B cell (primary cell): Measurements from ENCODE around the gene FAM174C. TPM values are rescaled to one million over a fixed set of nuclear protein-coding genes. Genes with fewer than 3 reads are reported as not detected.

Experiments
- ATAC-seq: fragments of 200-7000 bp; cut with Tn5 transposase; one replicate; pipeline ENCODE4 v1.10.0; 2021; ENCODE audit warnings: low read depth, mild to moderate bottlenecking, moderate number of reproducible peaks, moderate library complexity
- CTCF ChIA-PET: fragments of 350-600 bp; sonication (Branson Sonifier 250); formaldehyde crosslinking; loops from one replicate; lab custom pipeline; 2021; ENCODE audit warnings: antibody characterized with exemption, inconsistent platforms; lab: Charles Lee
- POLR2A ChIA-PET: fragments of 350-600 bp; sonication (Branson Sonifier 250); formaldehyde crosslinking; loops from one replicate; lab custom pipeline; 2021; ENCODE audit warnings: antibody characterized with exemption; lab: Charles Lee
- DNase-seq: peaks from one replicate; pipeline ENCODE4 v3.0.0; 2013
- H2AFZ ChIP-seq: 2 replicates; pipeline ENCODE4 v1.6.1; 2012; ENCODE audit warnings: mild to moderate bottlenecking, low read depth, low read length; ENCODE audit not compliant: insufficient read depth, poor library complexity, severe bottlenecking
- H3K27ac ChIP-seq, 2 donors: 1 replicate in 1 of 2; 2 replicates in 1 of 2; pipeline ENCODE4 v1.5.1; 2012 to 2013; ENCODE audit warnings: low read length in 2 of 2, mild to moderate bottlenecking in 2 of 2, moderate library complexity in 1 of 2
- H3K27me3 ChIP-seq, 4 experiments: fragments of 200-600 bp in 1 of 4; sonication (generic) in 1 of 4; replicated peaks in 1 of 4; 1 replicate in 2 of 4; 2 replicates in 2 of 4; pipeline versions ENCODE4 v1.6.1 to v1.7.0; 2013 to 2016; ENCODE audit warnings: low read length in 3 of 4, mild to moderate bottlenecking in 2 of 4, mixed read lengths in 1 of 4, moderate library complexity in 1 of 4; ENCODE audit not compliant: insufficient read depth in 4 of 4, control insufficient read depth in 3 of 4; ENCODE audit errors: control extremely low read depth in 1 of 4
- H3K36me3 ChIP-seq, 2 experiments: replicated peaks in 1 of 2; 1 replicate in 1 of 2; 2 replicates in 1 of 2; pipeline versions ENCODE4 v1.6.1 to v1.7.1; 2013; ENCODE audit warnings: low read length in 1 of 2; ENCODE audit not compliant: insufficient read depth in 2 of 2, control insufficient read depth in 1 of 2; ENCODE audit errors: control extremely low read depth in 1 of 2, extremely low read depth in 1 of 2
- H3K4me1 ChIP-seq, 2 donors: fragments of 200-600 bp in 1 of 2; sonication (generic) in 1 of 2; 1 replicate in 1 of 2; 2 replicates in 1 of 2; pipeline versions ENCODE4 v1.5.1 to v1.6.1; 2013 to 2017; ENCODE audit warnings: low read length in 2 of 2; ENCODE audit not compliant: control insufficient read depth in 2 of 2, insufficient read depth in 2 of 2
- H3K4me2 ChIP-seq: replicated peaks from 2 replicates; pipeline ENCODE3; 2012; ENCODE audit warnings: mild to moderate bottlenecking, low read depth, low read length; ENCODE audit not compliant: poor library complexity, severe bottlenecking
- H3K4me3 ChIP-seq, 5 experiments: fragments of 200-600 bp in 1 of 5; sonication (generic) in 1 of 5; 1 replicate in 3 of 5; 2 replicates in 2 of 5; pipeline versions ENCODE4 v1.5.1 to v1.7.0; 2011 to 2016; ENCODE audit warnings: low read length in 4 of 5, mild to moderate bottlenecking in 4 of 5, low read depth in 2 of 5, control low read depth in 1 of 5, moderate library complexity in 1 of 5; ENCODE audit not compliant: insufficient read depth in 1 of 5; ENCODE audit errors: control extremely low read depth in 1 of 5, extremely low read depth in 1 of 5
- H3K79me2 ChIP-seq: fragments of 200-600 bp; sonication (generic); one replicate; pipeline ENCODE4 v1.6.0; 2016; ENCODE audit warnings: low read length; ENCODE audit not compliant: control insufficient read depth, insufficient read depth
- H3K9ac ChIP-seq: fragments of 200-600 bp; sonication (generic); 2 replicates; pipeline ENCODE4 v1.6.1; 2017; ENCODE audit warnings: mild to moderate bottlenecking, low read length, moderate library complexity
- H3K9me3 ChIP-seq, 3 donors: one replicate each; pipeline versions ENCODE4 v1.6.1 to v1.7.1; 2013; ENCODE audit warnings: low read length in 2 of 3; ENCODE audit not compliant: control insufficient read depth in 2 of 3, insufficient read depth in 1 of 3; ENCODE audit errors: control extremely low read depth in 1 of 3
- H4K20me1 ChIP-seq: 2 replicates; pipeline ENCODE4 v1.6.0; 2012; ENCODE audit warnings: mild to moderate bottlenecking, low read length; ENCODE audit not compliant: insufficient read depth, control insufficient read depth, poor library complexity, severe bottlenecking
- H3K27ac Mint-ChIP-seq: one replicate; pipeline ENCODE4 v1.8.0; 2021; ENCODE audit warnings: mixed read lengths
- H3K27me3 Mint-ChIP-seq: one replicate; pipeline ENCODE4 v1.8.0; 2021; ENCODE audit warnings: mixed read lengths
- H3K4me1 Mint-ChIP-seq: one replicate; pipeline ENCODE4 v1.8.0; 2021; ENCODE audit warnings: mixed read lengths
- H3K4me3 Mint-ChIP-seq: one replicate; pipeline ENCODE4 v1.8.0; 2021; ENCODE audit warnings: mixed read lengths
- H3K9me3 Mint-ChIP-seq: one replicate; pipeline ENCODE4 v1.8.0; 2022; ENCODE audit warnings: mixed read lengths; ENCODE audit not compliant: insufficient read depth
- CTCF ChIP-seq: fragments of 200-600 bp; IDR thresholded peaks from one replicate; pipeline ENCODE4 v1.8.0; 2022; ENCODE audit warnings: antibody characterized with exemption, mild to moderate bottlenecking
- EZH2 ChIP-seq: IDR thresholded peaks from 2 replicates; pipeline ENCODE4 v1.6.1; 2012; ENCODE audit warnings: borderline replicate concordance, low read depth, mild to moderate bottlenecking, moderate library complexity, low read length; ENCODE audit not compliant: insufficient read depth, poor library complexity, severe bottlenecking
- WGBS: methylation state at CpG from one replicate; pipeline ENCODE4 v1.1.5; 2013; ENCODE audit warnings: missing lambda C conversion rate; ENCODE audit not compliant: insufficient coverage; 5-methylcytosine and 5-hydroxymethylcytosine counted together
- intact Hi-C: fragments of 100-400 bp; cut with micrococcal nuclease; formaldehyde crosslinking; loops from one replicate; pipeline ENCODE4 v1.10.0; 2022
- polyA plus RNA-seq: library from polyadenylated mRNA; depleted of rRNA; stranded (reverse); fragments of >200 nt; gene quantifications from 2 replicates; pipeline ENCODE4 v1.2.3, GENCODE V29; 2012
- total RNA-seq, 2 donors: library from RNA; stranded (reverse); fragments of 120-200 nt in 1 of 2; gene quantifications; 1 replicate in 1 of 2; 2 replicates in 1 of 2; pipeline versions ENCODE4 v1.2.3 to v1.2.4, GENCODE V29; 2013 to 2022

The FAM174C gene
- total and polyA plus RNA-seq, 2 donors (not counting 1 experiment from before 2014, with no cell fraction given) = 41.1 to 70.6 TPM

GRCh38 chr19:1250437-1251260, 24.7 kb upstream of the FAM174C start:
- Histone ChIP-seq H3K79me2 (peaks cover 53% of the 10 kb centered on the region), H3K36me3 (peaks cover 0 to 28% of the 10 kb centered on the region in 2 experiments), H3K27me3 (no peaks in the 10 kb centered on the region), H3K4me1 (peaks cover 33 to 56% of the 10 kb centered on the region in 2 donors), H3K4me2 (peak overlapping the region; percentile 98), H3K9me3 (no peaks in the 10 kb centered on the region), H2AFZ (no peak overlapping the region), H4K20me1 (peaks cover 54% of the 10 kb centered on the region), H3K4me3 (peak overlapping the region; percentile 61 to 92 (median 86)), H3K27ac (peak overlapping the region; percentile 74 to 89), H3K9ac (peak overlapping the region; percentile 86)
- no peaks in the 10 kb centered on the region for H3K9me3 Mint-ChIP-seq
- H3K27ac Mint-ChIP-seq = peak overlapping the region; percentile 92
- H3K27me3 Mint-ChIP-seq = no peaks in the 10 kb centered on the region
- POLR2A ChIA-PET = interaction anchor here (1.0 to 10.7 kb wide), 4 partner anchors 9 to 15 kb away, joined by 3 to 305 read pairs (median 22); partner anchors contain the start of gene CIRBP
- intact Hi-C loops = no loop called here
- ATAC-seq (no peak), DNase-seq (peak; percentile 86)
- H3K4me1 Mint-ChIP-seq = peaks cover 35% of the 10 kb centered on the region
- TF ChIP-seq EZH2 (no peak), CTCF (no peak)
- under 1% methylated on average over 75 of the region's 90 CpGs for WGBS
- peak overlapping the region; percentile 91 for H3K4me3 Mint-ChIP-seq
- CTCF ChIA-PET = interaction anchor here (2.3 to 5.8 kb wide), 2 partner anchors 14 to 16 kb away, joined by 31 to 113 read pairs; no protein-coding TSS in a partner anchor
